ENCODE data around the gene FBXO48.

- TF ChIP-seq CTCF (conservative IDR thresholded peaks at IDR 0.05) (peak; percentile 50), ZFX (IDR thresholded peaks at IDR 0.05) (no peak)
Measured at GRCh38 chr2:68441994-68442322, 25.1 kb downstream of the FBXO48 start.

Measured in C4-2B (cell line).